Muscle of leg (tissue), 11 donors: ENCODE data around the gene AMOTL2. TPM values are rescaled to one million over a fixed set of nuclear protein-coding genes. Genes with fewer than 3 reads are reported as not detected.

Experiments
- DNase-seq: peaks from one replicate; pipeline ENCODE4 v3.0.0; 2013
- H3K27ac ChIP-seq: one replicate; pipeline ENCODE4 v1.5.1; 2013; ENCODE audit warnings: mild to moderate bottlenecking, low read length, control low read depth
- H3K27me3 ChIP-seq: one replicate; pipeline ENCODE4 v1.6.1; 2013; ENCODE audit warnings: low read length; ENCODE audit not compliant: control insufficient read depth, insufficient read depth
- H3K36me3 ChIP-seq: one replicate; pipeline ENCODE4 v1.6.1; 2013; ENCODE audit warnings: low read length; ENCODE audit not compliant: control insufficient read depth, insufficient read depth
- H3K4me1 ChIP-seq: one replicate; pipeline ENCODE4 v1.6.1; 2013; ENCODE audit warnings: low read length; ENCODE audit not compliant: control insufficient read depth, insufficient read depth
- H3K4me3 ChIP-seq: one replicate; pipeline ENCODE4 v1.5.1; 2013; ENCODE audit warnings: low read length, control low read depth
- H3K9me3 ChIP-seq: replicated peaks from 2 replicates; pipeline ENCODE4 v1.6.1; 2013; ENCODE audit warnings: low read depth, low read length; ENCODE audit not compliant: control insufficient read depth
- WGBS: methylation state at CpG from one replicate; pipeline ENCODE4 v1.1.5; 2013; ENCODE audit warnings: missing lambda C conversion rate; ENCODE audit not compliant: insufficient coverage; 5-methylcytosine and 5-hydroxymethylcytosine counted together
- polyA plus RNA-seq, 8 donors: library from polyadenylated mRNA; unstranded; fragments of 120-200 nt; gene quantifications; one replicate each; pipeline versions ENCODE4 v1.2.1 to v1.2.3, GENCODE V29; 2013; ENCODE audit warnings: inconsistent platforms in 1 of 8, low replicate concordance in 1 of 8; ENCODE audit not compliant: insufficient read length in 8 of 8, insufficient read depth in 1 of 8
- total RNA-seq: library from RNA; stranded (reverse); fragments of 120-200 nt; gene quantifications from one replicate; pipeline ENCODE4 v1.2.4, GENCODE V29; 2013

Gene AMOTL2
- total and polyA plus RNA-seq, 9 donors: 49.4 to 77.0 (median 58.9) TPM

GRCh38 chr3:134353831-134354611 is 20.2 kb downstream of the AMOTL2 start:
- H3K36me3 ChIP-seq: peaks cover 71% of the 10 kb centered on the region
- no peak overlapping the region for H3K4me3 ChIP-seq
- H3K27ac ChIP-seq: peak overlapping the region; percentile 67
- H3K4me1 ChIP-seq: peaks cover 82% of the 10 kb centered on the region
- H3K27me3 ChIP-seq: no peaks in the 10 kb centered on the region
- no peak for DNase-seq
- 79% methylated on average over 7 of the region's 7 CpGs for WGBS
- no peaks in the 10 kb centered on the region for H3K9me3 ChIP-seq

- H3K27ac ChIP-seq: peak overlapping the region; percentile 67
- no peak overlapping the region for H3K4me3 ChIP-seq
- H3K27me3 ChIP-seq: no peaks in the 10 kb centered on the region
- peaks cover 64% of the 10 kb centered on the region for H3K36me3 ChIP-seq
- H3K9me3 ChIP-seq: no peaks in the 10 kb centered on the region
- no peak for DNase-seq
- WGBS: 53% methylated on average over 6 of the region's 8 CpGs
- peaks cover 78% of the 10 kb centered on the region for H3K4me1 ChIP-seq
Observed at GRCh38 chr3:134353171-134353825, 20.9 kb downstream of the AMOTL2 start.

GRCh38 chr3:134352031-134352671 is 22.1 kb downstream of the AMOTL2 start:
- peaks cover 53% of the 10 kb centered on the region for H3K36me3 ChIP-seq
- H3K27ac ChIP-seq: peak overlapping the region; percentile 67
- WGBS: 50% methylated on average over 2 of the region's 4 CpGs
- peaks cover 66% of the 10 kb centered on the region for H3K4me1 ChIP-seq
- DNase-seq: peak; percentile 25
- H3K9me3 ChIP-seq: no peaks in the 10 kb centered on the region
- no peak overlapping the region for H3K4me3 ChIP-seq
- no peaks in the 10 kb centered on the region for H3K27me3 ChIP-seq

GRCh38 chr3:134351427-134351826 is 22.8 kb downstream of the AMOTL2 start:
- H3K27ac ChIP-seq: no peak overlapping the region
- peak; percentile 77 for DNase-seq
- WGBS: 21% methylated on average over 2 of the region's 5 CpGs
- no peak overlapping the region for H3K4me3 ChIP-seq
- H3K36me3 ChIP-seq: peaks cover 46% of the 10 kb centered on the region
- peaks cover 4% of the 10 kb centered on the region for H3K9me3 ChIP-seq
- no peaks in the 10 kb centered on the region for H3K27me3 ChIP-seq
- H3K4me1 ChIP-seq: peaks cover 59% of the 10 kb centered on the region

- Histone ChIP-seq H3K36me3 (peaks cover 43% of the 10 kb centered on the region), H3K4me1 (peaks cover 56% of the 10 kb centered on the region), H3K27ac (no peak overlapping the region), H3K9me3 (peaks cover 6% of the 10 kb centered on the region), H3K27me3 (no peaks in the 10 kb centered on the region), H3K4me3 (no peak overlapping the region)
- WGBS: 89% methylated on average over 3 of the region's 4 CpGs
- DNase-seq: no peak
Observed at GRCh38 chr3:134350861-134351311, 23.4 kb downstream of the AMOTL2 start.

GRCh38 chr3:134350266-134350665 is 24.0 kb downstream of the AMOTL2 start:
- no peak overlapping the region for H3K4me3 ChIP-seq
- no peak overlapping the region for H3K27ac ChIP-seq
- 90% methylated on average over 2 of the region's 3 CpGs for WGBS
- no peak for DNase-seq
- H3K36me3 ChIP-seq: peaks cover 37% of the 10 kb centered on the region
- H3K27me3 ChIP-seq: no peaks in the 10 kb centered on the region
- peaks cover 51% of the 10 kb centered on the region for H3K4me1 ChIP-seq
- H3K9me3 ChIP-seq: peaks cover 6% of the 10 kb centered on the region

GRCh38 chr3:134348524-134348923 is 25.7 kb downstream of the AMOTL2 start:
- H3K4me1 ChIP-seq: peaks cover 33% of the 10 kb centered on the region

GRCh38 chr3:134347551-134347950 is 26.7 kb downstream of the AMOTL2 start:
- Histone ChIP-seq H3K4me3 (no peak overlapping the region), H3K36me3 (peaks cover 11% of the 10 kb centered on the region), H3K4me1 (peaks cover 24% of the 10 kb centered on the region), H3K27ac (no peak overlapping the region), H3K27me3 (no peaks in the 10 kb centered on the region), H3K9me3 (peaks cover 6% of the 10 kb centered on the region)
- no peak for DNase-seq
- 100% methylated on average over 1 of the region's 3 CpGs for WGBS

More at GRCh38 chr3:134348524-134348923, 25.7 kb downstream of the AMOTL2 start:
- peaks cover 20% of the 10 kb centered on the region for H3K36me3 ChIP-seq
- no peak overlapping the region for H3K27ac ChIP-seq
- DNase-seq: no peak
- H3K9me3 ChIP-seq: peaks cover 6% of the 10 kb centered on the region
- WGBS: 66% methylated on average over 2 of the region's 4 CpGs
- H3K4me3 ChIP-seq: no peak overlapping the region
- no peaks in the 10 kb centered on the region for H3K27me3 ChIP-seq

- DNase-seq: no peak
- peaks cover 6% of the 10 kb centered on the region for H3K9me3 ChIP-seq
- H3K36me3 ChIP-seq: peaks cover 9% of the 10 kb centered on the region
- H3K27me3 ChIP-seq: no peaks in the 10 kb centered on the region
- no peak overlapping the region for H3K4me3 ChIP-seq
- H3K27ac ChIP-seq: no peak overlapping the region
- peaks cover 15% of the 10 kb centered on the region for H3K4me1 ChIP-seq
- no CpG with 5 or more reads among the region's 1 CpG for WGBS
Observed at GRCh38 chr3:134346744-134347143, 27.5 kb downstream of the AMOTL2 start.

- no peak for DNase-seq
- Histone ChIP-seq H3K9me3 (peaks cover 6% of the 10 kb centered on the region), H3K36me3 (no peaks in the 10 kb centered on the region), H3K27me3 (no peaks in the 10 kb centered on the region), H3K4me3 (no peak overlapping the region), H3K27ac (no peak overlapping the region), H3K4me1 (peaks cover 5% of the 10 kb centered on the region)
- WGBS: no CpG with 5 or more reads among the region's 1 CpG
Observed at GRCh38 chr3:134345202-134345601, 29.0 kb downstream of the AMOTL2 start.
